Hepatocyte (in vitro differentiated cells): Measurements from ENCODE around the gene C2CD4D.

ENCODE experiments used
- EZH2 ChIP-seq: fragments of 200-600 bp; sonication (generic); IDR thresholded peaks from 2 replicates; pipeline ENCODE4 v1.6.1; 2016; ENCODE audit warnings: antibody characterized with exemption, mild to moderate bottlenecking, borderline replicate concordance
- EZH2phosphoT487 ChIP-seq: fragments of 200-600 bp; sonication (generic); IDR thresholded peaks from one replicate; pipeline ENCODE4 v1.6.1; 2018; ENCODE audit warnings: antibody characterized with exemption, mild to moderate bottlenecking, low read depth, moderate library complexity; ENCODE audit not compliant: unreplicated experiment, severe bottlenecking
- TF ChIP-seq, protein P1 (sequence below): fragments of 200-600 bp; sonication (generic); IDR thresholded peaks from 2 replicates; pipeline ENCODE4 v1.5.1; 2016; ENCODE audit warnings: antibody characterized with exemption, mild to moderate bottlenecking; ENCODE audit not compliant: poor library complexity

- no peak for TF ChIP-seq EZH2
- TF ChIP-seq, protein P1, sequence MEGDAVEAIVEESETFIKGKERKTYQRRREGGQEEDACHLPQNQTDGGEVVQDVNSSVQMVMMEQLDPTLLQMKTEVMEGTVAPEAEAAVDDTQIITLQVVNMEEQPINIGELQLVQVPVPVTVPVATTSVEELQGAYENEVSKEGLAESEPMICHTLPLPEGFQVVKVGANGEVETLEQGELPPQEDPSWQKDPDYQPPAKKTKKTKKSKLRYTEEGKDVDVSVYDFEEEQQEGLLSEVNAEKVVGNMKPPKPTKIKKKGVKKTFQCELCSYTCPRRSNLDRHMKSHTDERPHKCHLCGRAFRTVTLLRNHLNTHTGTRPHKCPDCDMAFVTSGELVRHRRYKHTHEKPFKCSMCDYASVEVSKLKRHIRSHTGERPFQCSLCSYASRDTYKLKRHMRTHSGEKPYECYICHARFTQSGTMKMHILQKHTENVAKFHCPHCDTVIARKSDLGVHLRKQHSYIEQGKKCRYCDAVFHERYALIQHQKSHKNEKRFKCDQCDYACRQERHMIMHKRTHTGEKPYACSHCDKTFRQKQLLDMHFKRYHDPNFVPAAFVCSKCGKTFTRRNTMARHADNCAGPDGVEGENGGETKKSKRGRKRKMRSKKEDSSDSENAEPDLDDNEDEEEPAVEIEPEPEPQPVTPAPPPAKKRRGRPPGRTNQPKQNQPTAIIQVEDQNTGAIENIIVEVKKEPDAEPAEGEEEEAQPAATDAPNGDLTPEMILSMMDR = no peak
- no peak for TF ChIP-seq EZH2phosphoT487
Measured at GRCh38 chr1:151859891-151860293, 20.3 kb upstream of the C2CD4D start.
